Measurements from ENCODE around the gene COBLL1.

COBLL1 gene

GRCh38 chr2:164800572-164800971 lies 41.1 kb downstream of the COBLL1 start:
- Mint-ChIP-seq H3K4me3 (no peak overlapping the region), H3K27ac (no peak overlapping the region), H3K4me1 (ENCODE audit: low read depth in 2 of 2) (no peaks in the 10 kb centered on the region), H3K36me3 (ENCODE audit: insufficient read depth) (no peaks in the 10 kb centered on the region), H3K9me3 (peaks cover 0 to 6% of the 10 kb centered on the region in 2 donors), H3K27me3 (no peaks in the 10 kb centered on the region)
- ATAC-seq (replicated peaks) (no peak), DNase-seq (no peak)

- ATAC-seq (replicated peaks) (no peak), DNase-seq (no peak)
- Mint-ChIP-seq H3K4me1 (ENCODE audit: low read depth in 2 of 2) (no peaks in the 10 kb centered on the region), H3K36me3 (ENCODE audit: insufficient read depth) (no peaks in the 10 kb centered on the region), H3K27ac (no peak overlapping the region), H3K27me3 (no peaks in the 10 kb centered on the region), H3K9me3 (peaks cover 0 to 7% of the 10 kb centered on the region in 2 donors), H3K4me3 (no peak overlapping the region)
Measured at GRCh38 chr2:164797627-164798026, 44.0 kb downstream of the COBLL1 start.

GRCh38 chr2:164796999-164797398 lies 44.6 kb downstream of the COBLL1 start:
- no peak overlapping the region for H3K4me3 Mint-ChIP-seq
- peaks cover 0 to 5% of the 10 kb centered on the region in 2 donors for H3K9me3 Mint-ChIP-seq
- no peak for DNase-seq
- no peak for ATAC-seq (replicated peaks)
- H3K36me3 Mint-ChIP-seq (ENCODE audit: insufficient read depth) = no peaks in the 10 kb centered on the region
- no peaks in the 10 kb centered on the region for H3K27me3 Mint-ChIP-seq
- H3K4me1 Mint-ChIP-seq (ENCODE audit: low read depth in 2 of 2) = no peaks in the 10 kb centered on the region
- no peak overlapping the region for H3K27ac Mint-ChIP-seq

- Mint-ChIP-seq H3K4me1 (ENCODE audit: low read depth in 2 of 2) (no peaks in the 10 kb centered on the region), H3K4me3 (no peak overlapping the region), H3K9me3 (peaks cover 0 to 4% of the 10 kb centered on the region in 2 donors), H3K27me3 (no peaks in the 10 kb centered on the region), H3K36me3 (ENCODE audit: insufficient read depth) (no peaks in the 10 kb centered on the region), H3K27ac (no peak overlapping the region)
- ATAC-seq (replicated peaks) (no peak), DNase-seq (no peak)
Measured at GRCh38 chr2:164794432-164795231, 47.0 kb downstream of the COBLL1 start.

GRCh38 chr2:164794016-164794415 lies 47.6 kb downstream of the COBLL1 start:
- H3K27me3 Mint-ChIP-seq = no peaks in the 10 kb centered on the region
- no peak for ATAC-seq (replicated peaks)
- H3K4me1 Mint-ChIP-seq (ENCODE audit: low read depth in 2 of 2) = no peaks in the 10 kb centered on the region
- no peaks in the 10 kb centered on the region for H3K36me3 Mint-ChIP-seq (ENCODE audit: insufficient read depth)
- H3K9me3 Mint-ChIP-seq = peaks cover 0 to 7% of the 10 kb centered on the region in 2 donors
- no peak for DNase-seq
- no peak overlapping the region for H3K27ac Mint-ChIP-seq
- H3K4me3 Mint-ChIP-seq = no peak overlapping the region

GRCh38 chr2:164793529-164793928 lies 48.1 kb downstream of the COBLL1 start:
- no peak for DNase-seq

GRCh38 chr2:164792316-164793170 lies 49.1 kb downstream of the COBLL1 start:
- Mint-ChIP-seq H3K4me1 (ENCODE audit: low read depth in 2 of 2) (no peaks in the 10 kb centered on the region), H3K36me3 (ENCODE audit: insufficient read depth) (no peaks in the 10 kb centered on the region), H3K4me3 (no peak overlapping the region), H3K9me3 (peaks cover 0 to 8% of the 10 kb centered on the region in 2 donors), H3K27ac (no peak overlapping the region), H3K27me3 (no peaks in the 10 kb centered on the region)
- ATAC-seq (replicated peaks) (no peak), DNase-seq (no peak)

More at GRCh38 chr2:164793529-164793928, 48.1 kb downstream of the COBLL1 start:
- Mint-ChIP-seq H3K9me3 (peaks cover 0 to 8% of the 10 kb centered on the region in 2 donors), H3K27ac (no peak overlapping the region), H3K36me3 (ENCODE audit: insufficient read depth) (no peaks in the 10 kb centered on the region), H3K27me3 (no peaks in the 10 kb centered on the region), H3K4me3 (no peak overlapping the region), H3K4me1 (ENCODE audit: low read depth in 2 of 2) (no peaks in the 10 kb centered on the region)
- no peak for ATAC-seq (replicated peaks)

GRCh38 chr2:164789968-164790367 lies 51.7 kb downstream of the COBLL1 start:
- no peaks in the 10 kb centered on the region for H3K27me3 Mint-ChIP-seq
- H3K4me3 Mint-ChIP-seq = no peak overlapping the region
- no peaks in the 10 kb centered on the region for H3K36me3 Mint-ChIP-seq (ENCODE audit: insufficient read depth)
- ATAC-seq (replicated peaks) (no peak), DNase-seq (no peak)
- peaks cover 11% of the 10 kb centered on the region in 2 donors for H3K9me3 Mint-ChIP-seq
- no peak overlapping the region for H3K27ac Mint-ChIP-seq
- H3K4me1 Mint-ChIP-seq (ENCODE audit: low read depth in 2 of 2) = no peaks in the 10 kb centered on the region

- ATAC-seq (replicated peaks) = no peak
- Mint-ChIP-seq H3K9me3 (peaks cover 10 to 11% of the 10 kb centered on the region in 2 donors), H3K27me3 (no peaks in the 10 kb centered on the region), H3K36me3 (ENCODE audit: insufficient read depth) (no peaks in the 10 kb centered on the region), H3K27ac (no peak overlapping the region), H3K4me1 (ENCODE audit: low read depth in 2 of 2) (no peaks in the 10 kb centered on the region), H3K4me3 (no peak overlapping the region)
- DNase-seq = no peak
Measured at GRCh38 chr2:164786787-164787186, 54.8 kb downstream of the COBLL1 start.

- ATAC-seq (replicated peaks) (no peak), DNase-seq (no peak)
- no peak overlapping the region for H3K4me3 Mint-ChIP-seq
- H3K27me3 Mint-ChIP-seq = no peaks in the 10 kb centered on the region
- no peaks in the 10 kb centered on the region for H3K36me3 Mint-ChIP-seq (ENCODE audit: insufficient read depth)
- no peaks in the 10 kb centered on the region for H3K4me1 Mint-ChIP-seq (ENCODE audit: low read depth in 2 of 2)
- no peak overlapping the region for H3K27ac Mint-ChIP-seq
- H3K9me3 Mint-ChIP-seq = peaks cover 10 to 11% of the 10 kb centered on the region in 2 donors
Measured at GRCh38 chr2:164785457-164785856, 56.2 kb downstream of the COBLL1 start.

- DNase-seq (no peak), ATAC-seq (replicated peaks) (no peak)
- Mint-ChIP-seq H3K27ac (no peak overlapping the region), H3K4me1 (ENCODE audit: low read depth in 2 of 2) (no peaks in the 10 kb centered on the region), H3K4me3 (no peak overlapping the region), H3K9me3 (peaks cover 10 to 11% of the 10 kb centered on the region in 2 donors), H3K36me3 (ENCODE audit: insufficient read depth) (no peaks in the 10 kb centered on the region), H3K27me3 (no peaks in the 10 kb centered on the region)
Measured at GRCh38 chr2:164784376-164784775, 57.2 kb downstream of the COBLL1 start.

GRCh38 chr2:164782323-164782722 lies 59.3 kb downstream of the COBLL1 start:
- ATAC-seq (replicated peaks) (no peak), DNase-seq (no peak)
- Mint-ChIP-seq H3K4me1 (ENCODE audit: low read depth in 2 of 2) (no peaks in the 10 kb centered on the region), H3K27me3 (no peaks in the 10 kb centered on the region), H3K4me3 (no peak overlapping the region), H3K9me3 (peaks cover 6 to 11% of the 10 kb centered on the region in 2 donors), H3K27ac (no peak overlapping the region), H3K36me3 (ENCODE audit: insufficient read depth) (no peaks in the 10 kb centered on the region)

- Mint-ChIP-seq H3K27ac (no peak overlapping the region), H3K9me3 (peaks cover 3 to 6% of the 10 kb centered on the region in 2 donors), H3K36me3 (ENCODE audit: insufficient read depth) (no peaks in the 10 kb centered on the region), H3K4me1 (ENCODE audit: low read depth in 2 of 2) (no peaks in the 10 kb centered on the region), H3K4me3 (no peak overlapping the region), H3K27me3 (no peaks in the 10 kb centered on the region)
- ATAC-seq (replicated peaks) (no peak), DNase-seq (no peak)
Measured at GRCh38 chr2:164781394-164781793, 60.2 kb downstream of the COBLL1 start.
